Skeletal muscle satellite cell (primary cell): ENCODE data around the gene ARHGAP12.

ENCODE experiments used
- H3K27me3 ChIP-seq: 2 replicates; pipeline ENCODE4 v1.7.0; 2013; ENCODE audit warnings: low read length; ENCODE audit not compliant: control insufficient read depth, insufficient read depth
- H3K36me3 ChIP-seq: 2 replicates; pipeline ENCODE4 v1.7.0; 2013; ENCODE audit warnings: mild to moderate bottlenecking, control low read depth, low read length; ENCODE audit not compliant: insufficient read depth
- H3K4me1 ChIP-seq: 2 replicates; pipeline ENCODE4 v1.7.0; 2013; ENCODE audit warnings: low read length; ENCODE audit not compliant: control insufficient read depth, insufficient read depth
- H3K4me2 ChIP-seq: 2 replicates; pipeline ENCODE4 v1.7.0; 2013; ENCODE audit warnings: mild to moderate bottlenecking, low read length
- H3K4me3 ChIP-seq: 2 replicates; pipeline ENCODE4 v1.7.0; 2013; ENCODE audit warnings: low read length
- H3K9ac ChIP-seq: 2 replicates; pipeline ENCODE4 v1.7.0; 2013; ENCODE audit warnings: mild to moderate bottlenecking, low read depth, low read length, moderate library complexity
- H3K9me3 ChIP-seq: replicated peaks from 2 replicates; pipeline ENCODE4 v1.7.0; 2013; ENCODE audit warnings: mild to moderate bottlenecking, control low read depth, low read length

Gene ARHGAP12

GRCh38 chr10:31804352-31804810, 124.2 kb downstream of the ARHGAP12 start:
- Histone ChIP-seq H3K9ac (no peak overlapping the region), H3K4me1 (peaks cover 5% of the 10 kb centered on the region), H3K9me3 (no peaks in the 10 kb centered on the region), H3K4me3 (no peak overlapping the region), H3K36me3 (peaks cover 11% of the 10 kb centered on the region), H3K4me2 (no peak overlapping the region), H3K27me3 (no peaks in the 10 kb centered on the region)

- Histone ChIP-seq H3K9me3 (no peaks in the 10 kb centered on the region), H3K4me1 (peaks cover 5% of the 10 kb centered on the region), H3K4me2 (no peak overlapping the region), H3K9ac (no peak overlapping the region), H3K27me3 (no peaks in the 10 kb centered on the region), H3K36me3 (peaks cover 7% of the 10 kb centered on the region), H3K4me3 (no peak overlapping the region)
Observed at GRCh38 chr10:31803606-31804351, 124.9 kb downstream of the ARHGAP12 start.

- no peaks in the 10 kb centered on the region for H3K9me3 ChIP-seq
- H3K36me3 ChIP-seq, result peaks cover 7% of the 10 kb centered on the region
- H3K4me3 ChIP-seq, result no peak overlapping the region
- H3K4me2 ChIP-seq, result no peak overlapping the region
- H3K4me1 ChIP-seq, result no peaks in the 10 kb centered on the region
- no peaks in the 10 kb centered on the region for H3K27me3 ChIP-seq
- H3K9ac ChIP-seq, result no peak overlapping the region
Observed at GRCh38 chr10:31799181-31799580, 129.4 kb downstream of the ARHGAP12 start.

GRCh38 chr10:31792745-31793144, 135.9 kb downstream of the ARHGAP12 start:
- Histone ChIP-seq H3K4me1 (no peaks in the 10 kb centered on the region), H3K4me3 (no peak overlapping the region), H3K9me3 (no peaks in the 10 kb centered on the region)

GRCh38 chr10:31789555-31789954, 139.1 kb downstream of the ARHGAP12 start:
- no peaks in the 10 kb centered on the region for H3K36me3 ChIP-seq
- H3K4me1 ChIP-seq, result no peaks in the 10 kb centered on the region
- no peak overlapping the region for H3K9ac ChIP-seq
- H3K4me2 ChIP-seq, result no peak overlapping the region
- H3K9me3 ChIP-seq, result no peaks in the 10 kb centered on the region
- no peak overlapping the region for H3K4me3 ChIP-seq
- H3K27me3 ChIP-seq, result no peaks in the 10 kb centered on the region

More at GRCh38 chr10:31792745-31793144, 135.9 kb downstream of the ARHGAP12 start:
- Histone ChIP-seq H3K36me3 (no peaks in the 10 kb centered on the region), H3K9ac (no peak overlapping the region), H3K27me3 (no peaks in the 10 kb centered on the region), H3K4me2 (no peak overlapping the region)

- Histone ChIP-seq H3K27me3 (no peaks in the 10 kb centered on the region), H3K9me3 (no peaks in the 10 kb centered on the region), H3K36me3 (no peaks in the 10 kb centered on the region), H3K4me3 (no peak overlapping the region), H3K4me1 (no peaks in the 10 kb centered on the region), H3K4me2 (no peak overlapping the region), H3K9ac (no peak overlapping the region)
Observed at GRCh38 chr10:31782701-31783100, 145.9 kb downstream of the ARHGAP12 start.

- no peaks in the 10 kb centered on the region for H3K27me3 ChIP-seq
- no peak overlapping the region for H3K4me2 ChIP-seq
- H3K36me3 ChIP-seq, result no peaks in the 10 kb centered on the region
- no peaks in the 10 kb centered on the region for H3K4me1 ChIP-seq
- H3K9ac ChIP-seq, result no peak overlapping the region
- peaks cover 2% of the 10 kb centered on the region for H3K9me3 ChIP-seq
- no peak overlapping the region for H3K4me3 ChIP-seq
Observed at GRCh38 chr10:31780717-31781116, 147.9 kb downstream of the ARHGAP12 start.

GRCh38 chr10:31778627-31779026, 150.0 kb downstream of the ARHGAP12 start:
- H3K4me1 ChIP-seq, result peaks cover 3% of the 10 kb centered on the region
- H3K9ac ChIP-seq, result no peak overlapping the region
- peaks cover 2% of the 10 kb centered on the region for H3K9me3 ChIP-seq
- H3K27me3 ChIP-seq, result no peaks in the 10 kb centered on the region
- no peaks in the 10 kb centered on the region for H3K36me3 ChIP-seq
- no peak overlapping the region for H3K4me3 ChIP-seq
- no peak overlapping the region for H3K4me2 ChIP-seq

GRCh38 chr10:31776159-31776558, 152.5 kb downstream of the ARHGAP12 start:
- no peak overlapping the region for H3K4me3 ChIP-seq
- H3K4me2 ChIP-seq, result no peak overlapping the region

GRCh38 chr10:31774928-31775650, 153.5 kb downstream of the ARHGAP12 start:
- H3K27me3 ChIP-seq, result no peaks in the 10 kb centered on the region
- peaks cover 2% of the 10 kb centered on the region for H3K9me3 ChIP-seq
- no peaks in the 10 kb centered on the region for H3K36me3 ChIP-seq
- peaks cover 5% of the 10 kb centered on the region for H3K4me1 ChIP-seq
- no peak overlapping the region for H3K4me2 ChIP-seq
- no peak overlapping the region for H3K4me3 ChIP-seq
- H3K9ac ChIP-seq, result no peak overlapping the region

More at GRCh38 chr10:31776159-31776558, 152.5 kb downstream of the ARHGAP12 start:
- Histone ChIP-seq H3K9me3 (peaks cover 2% of the 10 kb centered on the region), H3K27me3 (no peaks in the 10 kb centered on the region), H3K4me1 (peaks cover 3% of the 10 kb centered on the region), H3K9ac (no peak overlapping the region), H3K36me3 (no peaks in the 10 kb centered on the region)

- Histone ChIP-seq H3K9ac (no peak overlapping the region), H3K4me3 (no peak overlapping the region), H3K4me2 (no peak overlapping the region), H3K36me3 (no peaks in the 10 kb centered on the region), H3K9me3 (peaks cover 2% of the 10 kb centered on the region), H3K4me1 (peaks cover 10% of the 10 kb centered on the region), H3K27me3 (no peaks in the 10 kb centered on the region)
Observed at GRCh38 chr10:31774299-31774900, 154.2 kb downstream of the ARHGAP12 start.
